ENCODE data around the gene LRRTM4. TPM values are rescaled to one million over a fixed set of nuclear protein-coding genes. Genes with fewer than 3 reads are reported as not detected.

The LRRTM4 gene
- total RNA-seq, 1 donor from 2014 or later: 18.6 TPM

GRCh38 chr2:77519888-77520506 lies 2.2 kb downstream of the LRRTM4 start:
- Mint-ChIP-seq H3K4me3 (ENCODE audit: unreplicated experiment) (peak overlapping the region; percentile 82), H3K4me1 (ENCODE audit: low read depth, unreplicated experiment) (peaks cover 23% of the 10 kb centered on the region), H3K36me3 (ENCODE audit: unreplicated experiment) (no peaks in the 10 kb centered on the region), H3K27me3 (ENCODE audit: unreplicated experiment) (no peaks in the 10 kb centered on the region), H3K9me3 (ENCODE audit: unreplicated experiment) (no peaks in the 10 kb centered on the region), H3K27ac (ENCODE audit: unreplicated experiment) (no peak overlapping the region)
- no peak for TF ChIP-seq CTCF (IDR thresholded peaks at IDR 0.05; ENCODE audit: partially characterized antibody, unreplicated experiment)
- no peak for DNase-seq

GRCh38 chr2:77519164-77519887 lies 2.9 kb downstream of the LRRTM4 start:
- no peaks in the 10 kb centered on the region for H3K27me3 Mint-ChIP-seq (ENCODE audit: unreplicated experiment)
- H3K9me3 Mint-ChIP-seq (ENCODE audit: unreplicated experiment): no peaks in the 10 kb centered on the region
- H3K36me3 Mint-ChIP-seq (ENCODE audit: unreplicated experiment): no peaks in the 10 kb centered on the region
- H3K4me1 Mint-ChIP-seq (ENCODE audit: low read depth, unreplicated experiment): peaks cover 23% of the 10 kb centered on the region
- no peak overlapping the region for H3K4me3 Mint-ChIP-seq (ENCODE audit: unreplicated experiment)
- no peak for TF ChIP-seq CTCF (IDR thresholded peaks at IDR 0.05; ENCODE audit: partially characterized antibody, unreplicated experiment)
- no peak overlapping the region for H3K27ac Mint-ChIP-seq (ENCODE audit: unreplicated experiment)
- no peak for DNase-seq

GRCh38 chr2:77518311-77518710 lies 3.9 kb downstream of the LRRTM4 start:
- DNase-seq: no peak
- Mint-ChIP-seq H3K27me3 (ENCODE audit: unreplicated experiment) (no peaks in the 10 kb centered on the region), H3K4me3 (ENCODE audit: unreplicated experiment) (no peak overlapping the region), H3K27ac (ENCODE audit: unreplicated experiment) (no peak overlapping the region), H3K36me3 (ENCODE audit: unreplicated experiment) (no peaks in the 10 kb centered on the region), H3K9me3 (ENCODE audit: unreplicated experiment) (no peaks in the 10 kb centered on the region), H3K4me1 (ENCODE audit: low read depth, unreplicated experiment) (peaks cover 22% of the 10 kb centered on the region)
- TF ChIP-seq CTCF (IDR thresholded peaks at IDR 0.05; ENCODE audit: partially characterized antibody, unreplicated experiment): no peak

GRCh38 chr2:77513191-77513590 lies 9.0 kb downstream of the LRRTM4 start:
- TF ChIP-seq CTCF (IDR thresholded peaks at IDR 0.05; ENCODE audit: partially characterized antibody, unreplicated experiment): no peak
- H3K27me3 Mint-ChIP-seq (ENCODE audit: unreplicated experiment): no peaks in the 10 kb centered on the region
- DNase-seq: no peak
- H3K36me3 Mint-ChIP-seq (ENCODE audit: unreplicated experiment): no peaks in the 10 kb centered on the region
- H3K27ac Mint-ChIP-seq (ENCODE audit: unreplicated experiment): no peak overlapping the region
- no peak overlapping the region for H3K4me3 Mint-ChIP-seq (ENCODE audit: unreplicated experiment)
- H3K9me3 Mint-ChIP-seq (ENCODE audit: unreplicated experiment): no peaks in the 10 kb centered on the region
- H3K4me1 Mint-ChIP-seq (ENCODE audit: low read depth, unreplicated experiment): no peaks in the 10 kb centered on the region

GRCh38 chr2:77512507-77512906 lies 9.7 kb downstream of the LRRTM4 start:
- no peak for TF ChIP-seq CTCF (IDR thresholded peaks at IDR 0.05; ENCODE audit: partially characterized antibody, unreplicated experiment)
- DNase-seq: no peak
- no peaks in the 10 kb centered on the region for H3K9me3 Mint-ChIP-seq (ENCODE audit: unreplicated experiment)
- H3K36me3 Mint-ChIP-seq (ENCODE audit: unreplicated experiment): no peaks in the 10 kb centered on the region
- no peaks in the 10 kb centered on the region for H3K4me1 Mint-ChIP-seq (ENCODE audit: low read depth, unreplicated experiment)
- H3K27me3 Mint-ChIP-seq (ENCODE audit: unreplicated experiment): no peaks in the 10 kb centered on the region
- no peak overlapping the region for H3K4me3 Mint-ChIP-seq (ENCODE audit: unreplicated experiment)
- H3K27ac Mint-ChIP-seq (ENCODE audit: unreplicated experiment): no peak overlapping the region

All from glutamatergic neuron (in vitro differentiated cells).